COLO829 (cell line): ENCODE results near the gene ELN.
"Not testable (repeated sequence)": the region's sequence is repeated elsewhere in the genome, so short reads cannot be mapped to it uniquely, and the experiment has no call there.

Source experiments
- DNase-seq: peaks from one replicate; pipeline ENCODE4 v3.0.0; 2012; ENCODE audit warnings: low spot score

Gene ELN

DNA sequence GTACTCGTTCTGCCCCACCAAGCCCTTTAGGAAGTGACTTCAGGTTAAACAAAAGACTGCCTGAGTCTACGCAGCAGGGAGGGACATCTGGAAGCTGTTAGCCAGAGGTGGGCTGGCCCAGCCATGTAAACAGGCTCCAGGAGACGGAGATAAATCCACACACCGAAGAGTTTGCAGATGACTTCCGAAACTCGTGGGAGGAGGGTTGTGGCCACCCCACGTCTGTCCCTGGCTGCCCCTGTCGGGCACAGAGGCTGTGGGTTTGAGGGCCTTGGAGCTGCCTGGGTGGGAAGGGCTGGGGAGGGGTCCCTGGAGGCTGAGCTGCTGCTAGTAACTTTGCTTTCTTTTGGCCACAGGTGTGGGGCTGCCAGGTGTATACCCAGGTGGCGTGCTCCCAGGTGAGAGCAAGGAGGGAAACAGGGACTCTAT lies 15.6 kb downstream of the ELN start:
- DNase-seq = no peak

DNA sequence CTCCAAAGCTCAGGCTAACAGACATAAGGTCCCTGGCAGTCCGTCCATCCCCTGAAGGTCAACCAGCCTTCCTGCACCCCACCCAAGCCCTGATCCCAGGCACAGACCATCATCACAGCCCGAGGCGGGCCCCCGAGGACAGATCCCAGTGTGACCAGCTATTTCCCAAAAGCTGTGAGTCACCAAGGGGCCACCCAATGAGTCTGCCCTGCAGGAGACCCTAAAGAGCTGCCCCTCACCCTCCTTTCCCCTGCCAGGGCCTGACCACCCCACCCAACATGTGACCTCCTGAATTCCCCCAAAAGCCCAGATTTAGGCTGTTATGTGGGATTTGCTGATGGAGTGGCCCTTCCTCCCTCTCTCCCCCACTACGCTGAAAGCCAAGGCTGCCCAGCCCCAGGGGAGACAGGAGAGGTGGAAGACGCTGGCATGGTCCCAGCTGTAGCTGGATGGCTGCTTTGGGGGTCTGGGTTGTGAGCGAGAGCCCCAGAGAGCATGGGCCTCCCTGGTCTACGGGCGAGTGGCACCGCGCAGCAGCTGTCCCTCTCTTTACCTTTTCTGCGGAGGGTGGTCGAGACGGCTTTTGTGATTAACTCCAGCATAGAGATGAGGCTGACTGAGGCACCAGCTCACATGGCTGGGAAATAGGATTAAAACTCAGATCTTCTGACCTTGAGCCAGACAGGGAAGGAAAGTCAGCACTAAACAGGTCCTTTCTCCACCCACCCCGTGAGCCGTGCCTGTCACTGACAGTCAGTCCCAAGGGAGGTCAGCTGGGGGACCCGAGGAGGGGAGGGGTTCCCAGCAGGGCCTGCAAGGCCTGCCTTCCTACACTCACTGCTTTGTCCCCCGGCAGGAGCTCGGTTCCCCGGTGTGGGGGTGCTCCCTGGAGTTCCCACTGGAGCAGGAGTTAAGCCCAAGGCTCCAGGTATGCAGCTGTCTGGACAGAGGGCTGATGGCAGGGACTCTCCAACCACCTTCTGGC lies 16.7 kb downstream of the ELN start:
- DNase-seq = no peak

DNA sequence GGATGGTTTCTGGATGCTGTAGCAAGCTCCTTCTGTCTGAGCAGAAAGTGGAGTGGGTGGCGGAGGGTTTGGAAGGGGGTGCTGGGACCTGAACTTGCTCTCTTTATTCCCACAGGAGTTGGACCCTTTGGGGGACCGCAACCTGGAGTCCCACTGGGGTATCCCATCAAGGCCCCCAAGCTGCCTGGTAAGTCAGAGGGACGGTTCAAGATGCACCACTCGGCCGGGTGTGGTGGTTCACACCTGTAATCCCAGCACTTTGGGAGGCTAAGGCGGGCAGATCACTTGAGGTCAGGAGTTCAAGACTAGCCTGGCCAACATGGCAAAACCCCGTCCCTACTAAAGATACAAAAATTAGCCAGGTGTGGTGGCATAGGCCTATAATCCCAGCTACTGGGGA lies 18.6 kb downstream of the ELN start:
- DNase-seq = not testable (repeated sequence)

DNA sequence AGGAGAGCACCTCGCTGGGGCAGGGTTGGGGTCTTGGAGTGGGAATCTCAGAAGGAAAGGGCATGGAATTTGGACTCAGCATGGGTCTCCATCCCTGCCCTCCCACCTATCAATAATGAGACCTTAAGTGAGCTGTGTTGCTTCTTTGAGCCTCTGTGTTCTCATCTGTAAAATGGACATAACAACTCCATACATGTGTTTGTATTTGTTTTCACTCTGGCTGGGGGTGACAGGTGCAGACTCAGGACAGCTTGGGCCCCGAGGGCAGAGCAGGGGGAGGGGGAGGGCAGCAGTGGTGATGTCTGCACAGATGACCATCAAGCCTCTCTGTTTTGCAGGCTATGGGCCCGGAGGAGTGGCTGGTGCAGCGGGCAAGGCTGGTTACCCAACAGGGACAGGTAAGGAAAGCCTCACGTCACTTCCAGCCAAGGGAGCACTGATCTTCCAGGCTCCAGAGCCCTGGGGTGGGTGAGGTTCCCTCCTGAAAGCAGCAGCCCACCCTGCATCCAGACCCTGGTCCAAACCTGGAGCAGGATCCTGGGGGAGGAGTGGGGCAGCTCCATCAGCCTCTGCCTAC lies 19.9 kb downstream of the ELN start:
- DNase-seq = no peak

DNA sequence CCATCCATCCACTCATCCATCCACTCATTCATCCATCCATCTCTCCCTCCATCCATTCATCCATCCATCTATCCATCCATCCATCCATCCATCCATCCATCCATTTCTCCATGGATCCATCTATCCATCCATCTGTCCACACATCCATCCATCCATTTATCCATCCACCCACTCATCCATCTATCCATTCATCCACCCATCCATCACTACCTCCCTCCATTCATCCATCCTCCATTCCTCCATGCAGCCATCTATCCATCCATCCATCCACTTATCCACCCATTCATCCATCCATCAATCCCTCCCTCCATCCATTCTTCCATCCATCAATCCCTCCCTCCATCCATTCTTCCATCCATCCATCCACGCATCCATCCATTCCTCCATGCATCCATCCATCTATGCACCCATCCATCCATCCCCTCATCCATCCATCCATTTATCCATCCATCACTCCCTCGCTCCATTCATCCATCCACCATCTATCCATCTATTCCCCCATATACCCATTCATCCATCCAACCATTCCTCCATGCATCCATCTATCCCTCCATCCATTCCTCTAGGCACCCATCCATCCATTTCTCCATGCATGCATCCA lies 21.1 kb downstream of the ELN start:
- no peak for DNase-seq

DNA sequence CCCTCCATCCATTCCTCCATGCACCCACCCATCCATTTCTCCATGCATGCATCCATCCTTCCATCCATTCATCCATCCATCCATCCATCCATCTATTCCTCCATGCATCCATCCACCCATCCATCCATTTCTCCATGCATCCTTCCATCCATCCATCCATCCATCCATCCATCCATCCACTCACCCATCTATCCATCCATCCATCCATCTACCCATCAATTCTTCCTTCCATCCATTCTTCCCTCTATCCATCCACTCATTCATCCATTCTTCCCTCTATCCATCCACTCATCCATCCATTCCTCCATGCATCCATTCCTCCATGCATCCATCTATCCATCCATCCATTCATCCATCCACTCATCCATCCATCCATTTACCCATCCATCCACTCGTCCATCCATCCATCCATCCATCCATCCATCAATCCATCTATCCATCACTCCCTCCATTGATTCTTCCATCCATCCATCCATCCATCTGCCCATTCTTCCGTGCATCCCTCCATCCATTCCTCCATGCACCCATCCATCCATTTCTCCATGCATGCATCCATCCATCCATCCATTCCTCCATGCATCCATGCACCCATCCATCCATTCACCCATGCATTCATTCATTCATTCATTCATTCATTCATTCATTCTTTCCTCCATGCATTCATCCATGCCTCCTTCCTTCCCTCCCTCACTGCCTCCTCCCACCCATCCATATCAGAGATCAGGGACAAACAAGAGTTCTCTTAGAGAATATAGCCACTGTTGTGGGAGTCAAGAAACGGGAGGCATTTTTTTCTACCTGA lies 22.2 kb downstream of the ELN start:
- DNase-seq = no peak

DNA sequence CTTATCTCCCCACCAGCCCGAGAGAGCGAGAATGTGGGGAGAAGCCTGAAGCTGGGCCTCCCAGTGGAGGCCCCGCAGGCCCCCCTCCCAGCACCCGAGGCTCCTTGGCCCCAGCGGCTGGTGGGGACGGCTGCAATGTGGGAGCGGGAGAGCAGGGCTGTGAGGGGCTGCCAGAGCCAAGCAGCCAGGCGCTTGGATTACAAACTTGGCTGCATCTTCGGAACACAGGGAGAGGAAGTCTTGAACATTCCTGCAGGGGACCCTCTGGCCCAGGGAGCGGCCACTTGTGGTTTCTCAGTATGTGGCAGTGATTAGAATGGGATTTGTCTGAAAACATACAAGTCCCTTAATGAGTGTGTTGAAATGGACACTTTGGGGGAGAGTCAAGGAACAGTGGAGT lies 23.2 kb downstream of the ELN start:
- no peak for DNase-seq

DNA sequence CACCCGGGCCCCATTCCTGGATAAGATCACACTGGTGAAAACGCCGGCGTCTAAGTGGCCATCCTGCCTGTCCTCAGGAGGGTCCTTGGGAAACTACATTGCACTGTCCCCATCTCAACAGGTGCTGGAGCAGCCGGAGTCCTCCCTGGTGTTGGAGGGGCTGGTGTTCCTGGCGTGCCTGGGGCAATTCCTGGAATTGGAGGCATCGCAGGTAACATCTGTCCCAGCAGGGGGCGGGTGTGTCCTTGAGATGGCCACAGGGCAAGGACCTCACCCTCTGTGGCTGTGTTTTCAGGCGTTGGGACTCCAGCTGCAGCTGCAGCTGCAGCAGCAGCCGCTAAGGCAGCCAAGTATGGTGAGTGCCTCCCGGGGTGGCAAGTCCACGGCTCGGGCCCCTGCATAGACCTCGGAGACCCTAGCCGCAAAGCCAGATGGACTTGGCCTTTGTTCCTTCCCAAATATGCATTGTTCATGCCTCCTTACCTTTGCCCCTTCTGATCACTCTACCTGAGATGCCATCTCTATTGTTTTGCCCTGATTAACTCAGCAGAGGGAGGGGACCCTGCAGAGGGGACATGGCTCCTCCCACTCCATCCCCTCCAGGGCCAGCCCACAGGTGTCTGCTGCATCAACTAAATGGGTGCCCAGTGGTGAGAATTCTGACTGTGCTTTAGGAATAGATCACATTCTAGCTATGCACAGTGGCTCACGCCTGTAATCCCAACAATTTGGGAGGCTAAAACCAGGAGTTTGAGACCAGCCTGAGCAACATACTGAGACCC lies 23.8 kb downstream of the ELN start:
- no peak for DNase-seq

DNA sequence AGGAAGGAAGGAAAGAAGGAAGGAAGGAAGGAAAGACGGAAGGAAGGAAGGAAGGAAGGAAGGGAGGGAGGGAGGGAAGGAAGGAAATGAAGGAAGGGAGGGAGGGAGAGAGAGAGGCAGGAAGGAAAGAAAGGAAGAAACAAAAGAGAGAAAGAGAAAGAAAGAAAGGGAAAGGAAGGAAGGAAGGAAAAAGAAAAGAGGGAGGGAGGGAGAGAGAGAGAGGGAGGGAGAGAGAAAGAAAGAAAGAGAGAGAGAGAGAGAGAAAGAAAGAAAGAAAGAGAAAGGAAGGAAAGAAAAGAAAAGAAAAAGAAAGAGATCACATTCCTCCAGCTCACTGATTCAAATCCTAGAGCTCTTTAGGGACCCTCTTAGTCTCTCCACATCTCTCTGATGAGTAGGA lies 24.7 kb downstream of the ELN start:
- DNase-seq = no peak

DNA sequence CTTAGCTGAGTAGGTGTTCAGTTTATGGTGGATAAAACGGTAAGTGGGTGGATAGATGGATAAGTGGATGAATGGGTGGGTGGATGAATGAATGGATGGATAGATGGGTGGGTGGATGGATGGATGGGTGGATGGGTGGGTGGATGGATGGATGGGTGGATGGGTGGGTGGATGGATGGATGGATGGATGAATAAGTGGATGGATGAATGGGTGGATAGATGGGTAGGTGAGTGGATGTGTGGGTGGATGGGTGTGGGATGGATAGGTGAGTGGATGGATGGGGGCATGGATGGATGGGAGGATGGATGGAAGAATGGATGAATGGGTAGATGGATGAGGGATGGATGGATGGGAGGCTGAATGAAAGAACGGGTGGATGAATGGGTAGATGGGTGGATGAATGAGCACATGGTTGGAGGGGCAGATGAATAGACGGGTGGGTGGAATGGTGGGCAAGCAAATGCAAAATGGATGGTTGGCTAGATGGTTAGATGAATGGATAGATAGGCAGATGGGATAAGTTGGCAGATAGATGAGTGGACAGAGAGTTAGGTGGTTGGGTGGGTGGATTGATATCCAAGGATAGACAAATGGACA lies 25.7 kb downstream of the ELN start:
- no peak for DNase-seq

DNA sequence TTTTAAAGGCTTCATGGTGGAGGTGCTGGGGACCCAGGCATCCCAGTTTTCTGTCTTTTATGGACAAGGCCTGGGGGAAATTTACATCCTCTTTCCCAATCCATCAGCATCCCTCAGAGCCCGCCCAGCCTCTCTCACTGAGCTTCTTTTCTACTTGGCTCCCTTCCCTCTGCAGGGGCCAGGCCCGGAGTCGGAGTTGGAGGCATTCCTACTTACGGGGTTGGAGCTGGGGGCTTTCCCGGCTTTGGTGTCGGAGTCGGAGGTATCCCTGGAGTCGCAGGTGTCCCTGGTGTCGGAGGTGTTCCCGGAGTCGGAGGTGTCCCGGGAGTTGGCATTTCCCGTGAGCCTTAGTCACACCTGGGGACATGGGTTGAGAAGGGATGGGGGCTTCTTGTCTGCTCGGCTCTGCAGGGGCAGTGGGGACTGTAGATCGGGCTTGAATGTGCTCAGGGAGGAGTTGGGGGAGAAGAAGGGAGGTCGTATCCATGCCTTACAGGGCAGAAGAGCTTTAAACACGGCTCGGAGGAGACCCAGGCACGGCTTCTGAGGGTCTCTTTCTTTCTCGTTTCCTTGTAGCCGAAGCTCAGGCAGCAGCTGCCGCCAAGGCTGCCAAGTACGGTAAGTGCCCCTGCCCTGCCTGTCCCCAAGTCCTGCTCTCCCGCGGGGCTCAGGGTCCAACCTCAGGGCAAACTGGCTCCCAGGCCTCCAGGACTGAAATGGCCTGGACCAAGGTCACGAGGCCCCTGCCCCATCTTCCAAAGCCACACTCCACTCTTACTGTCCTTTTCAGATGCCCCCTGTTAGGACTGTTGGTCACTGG lies 28.3 kb downstream of the ELN start:
- DNase-seq = no peak

DNA sequence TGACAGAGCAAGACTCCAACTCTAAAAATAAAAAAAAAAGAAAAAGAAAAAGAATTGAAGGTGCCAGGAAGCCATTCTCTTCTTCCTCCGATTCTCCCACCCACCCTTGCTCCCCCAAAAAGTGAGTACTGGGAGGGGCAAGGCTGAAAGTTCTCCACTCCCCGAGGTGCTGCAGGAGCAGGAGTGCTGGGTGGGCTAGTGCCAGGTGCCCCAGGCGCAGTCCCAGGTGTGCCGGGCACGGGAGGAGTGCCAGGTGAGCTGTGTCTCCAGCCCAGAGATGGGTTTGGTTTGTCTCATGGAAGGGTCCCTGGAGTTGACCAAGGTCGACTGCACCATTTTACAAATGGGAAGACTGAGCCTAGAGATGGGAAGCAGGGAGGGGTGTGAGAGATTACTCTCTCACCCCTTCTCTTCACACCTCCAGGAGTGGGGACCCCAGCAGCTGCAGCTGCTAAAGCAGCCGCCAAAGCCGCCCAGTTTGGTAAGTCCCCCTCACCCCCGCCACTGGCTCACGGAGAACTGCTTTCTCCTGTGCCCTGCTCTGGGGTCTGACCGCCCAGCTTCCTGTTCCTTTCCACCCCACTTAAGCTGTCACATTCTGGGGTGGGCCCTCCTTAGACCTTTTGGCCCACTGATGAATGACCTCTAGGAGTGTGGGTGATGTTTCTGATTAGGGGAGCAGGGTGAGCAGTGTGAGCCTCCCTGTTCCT lies 29.4 kb downstream of the ELN start:
- DNase-seq = no peak

DNA sequence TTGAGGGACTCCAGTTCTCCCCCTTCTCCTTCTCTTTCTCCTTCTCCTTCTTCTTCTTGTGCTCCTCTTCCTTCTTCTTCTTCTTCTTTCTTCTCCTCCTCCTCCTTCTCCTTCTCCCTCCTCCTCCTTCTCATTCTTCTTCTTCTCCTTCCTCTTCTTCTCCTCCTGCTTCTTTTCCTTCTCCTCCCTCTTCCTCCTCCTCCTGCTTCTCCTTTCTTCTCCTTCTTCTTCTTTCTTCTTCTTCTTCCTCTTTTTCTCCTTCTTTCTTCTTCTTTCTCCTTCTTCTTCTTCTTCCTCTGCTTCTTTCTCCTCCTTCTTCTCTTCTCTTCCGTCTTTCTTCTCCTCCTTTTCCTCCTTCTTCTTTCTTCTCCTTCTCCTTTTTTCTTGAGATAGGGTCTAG lies 30.0 kb downstream of the ELN start:
- DNase-seq = no peak

DNA sequence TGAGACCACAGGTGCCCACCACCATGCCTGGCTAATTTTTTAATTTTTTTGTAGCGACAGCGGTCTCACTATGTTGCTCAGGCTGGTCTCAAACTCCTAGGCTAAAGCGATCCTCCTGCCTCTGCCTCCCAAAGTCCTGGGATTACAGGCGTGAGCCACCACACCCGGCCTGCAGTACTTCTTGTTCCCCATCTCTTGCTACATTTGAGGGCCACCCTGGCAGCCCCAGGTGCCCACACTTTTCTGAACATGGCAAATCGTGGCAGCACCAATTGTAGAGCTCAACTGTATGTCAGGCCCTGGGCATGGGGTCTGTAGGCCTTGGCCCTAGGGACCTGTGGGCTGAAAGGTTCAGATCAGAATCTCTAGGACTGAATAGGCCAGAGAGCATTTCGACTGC lies 30.5 kb downstream of the ELN start:
- DNase-seq = no peak

DNA sequence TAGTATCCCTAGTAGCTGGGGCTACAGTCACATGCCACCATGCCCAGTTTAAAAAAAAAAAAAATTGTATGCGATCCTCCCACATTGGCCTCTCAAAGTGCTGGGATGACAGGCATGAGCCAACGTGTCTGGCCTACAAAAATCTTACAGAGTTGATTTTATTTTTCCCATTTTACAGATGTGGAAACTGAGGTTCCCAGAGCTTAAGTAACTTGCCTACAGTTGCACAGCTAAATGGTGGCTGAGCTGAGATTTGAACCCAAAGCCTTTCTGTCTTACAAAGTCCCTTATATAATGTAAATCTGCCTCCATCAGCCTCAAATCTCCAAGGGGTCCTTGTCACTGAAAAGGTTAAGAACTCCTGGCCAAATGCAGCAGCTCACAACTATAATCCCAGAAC lies 31.1 kb downstream of the ELN start:
- no peak for DNase-seq

DNA sequence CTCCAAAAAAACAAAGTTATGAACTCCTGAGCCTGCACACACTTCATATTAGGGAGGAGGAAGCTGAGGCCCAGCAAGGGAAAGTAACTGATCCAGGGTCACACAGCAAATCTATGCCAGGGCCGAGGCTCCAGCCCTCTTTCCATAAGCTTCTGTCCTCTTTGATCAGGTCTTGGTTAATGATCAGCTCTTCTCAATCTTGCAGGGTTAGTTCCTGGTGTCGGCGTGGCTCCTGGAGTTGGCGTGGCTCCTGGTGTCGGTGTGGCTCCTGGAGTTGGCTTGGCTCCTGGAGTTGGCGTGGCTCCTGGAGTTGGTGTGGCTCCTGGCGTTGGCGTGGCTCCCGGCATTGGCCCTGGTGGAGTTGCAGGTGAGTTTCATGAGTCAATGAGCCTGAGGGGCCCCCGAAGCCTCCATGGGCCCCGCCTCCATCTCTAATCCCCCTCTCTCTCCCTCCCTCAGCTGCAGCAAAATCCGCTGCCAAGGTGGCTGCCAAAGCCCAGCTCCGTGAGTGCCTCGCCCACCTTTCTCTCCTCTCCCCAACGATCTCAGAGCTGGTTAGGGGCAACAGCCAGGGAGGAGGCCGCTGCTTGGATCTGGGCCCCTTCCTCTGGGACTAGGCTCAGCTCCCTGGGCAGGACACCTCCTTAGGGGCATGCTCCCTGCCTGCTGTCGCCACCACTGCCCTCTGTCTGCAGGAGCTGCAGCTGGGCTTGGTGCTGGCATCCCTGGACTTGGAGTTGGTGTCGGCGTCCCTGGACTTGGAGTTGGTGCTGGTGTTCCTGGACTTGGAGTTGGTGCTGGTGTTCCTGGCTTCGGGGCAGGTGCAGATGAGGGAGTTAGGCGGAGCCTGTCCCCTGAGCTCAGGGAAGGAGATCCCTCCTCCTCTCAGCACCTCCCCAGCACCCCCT lies 32.0 kb downstream of the ELN start:
- no peak for DNase-seq

DNA sequence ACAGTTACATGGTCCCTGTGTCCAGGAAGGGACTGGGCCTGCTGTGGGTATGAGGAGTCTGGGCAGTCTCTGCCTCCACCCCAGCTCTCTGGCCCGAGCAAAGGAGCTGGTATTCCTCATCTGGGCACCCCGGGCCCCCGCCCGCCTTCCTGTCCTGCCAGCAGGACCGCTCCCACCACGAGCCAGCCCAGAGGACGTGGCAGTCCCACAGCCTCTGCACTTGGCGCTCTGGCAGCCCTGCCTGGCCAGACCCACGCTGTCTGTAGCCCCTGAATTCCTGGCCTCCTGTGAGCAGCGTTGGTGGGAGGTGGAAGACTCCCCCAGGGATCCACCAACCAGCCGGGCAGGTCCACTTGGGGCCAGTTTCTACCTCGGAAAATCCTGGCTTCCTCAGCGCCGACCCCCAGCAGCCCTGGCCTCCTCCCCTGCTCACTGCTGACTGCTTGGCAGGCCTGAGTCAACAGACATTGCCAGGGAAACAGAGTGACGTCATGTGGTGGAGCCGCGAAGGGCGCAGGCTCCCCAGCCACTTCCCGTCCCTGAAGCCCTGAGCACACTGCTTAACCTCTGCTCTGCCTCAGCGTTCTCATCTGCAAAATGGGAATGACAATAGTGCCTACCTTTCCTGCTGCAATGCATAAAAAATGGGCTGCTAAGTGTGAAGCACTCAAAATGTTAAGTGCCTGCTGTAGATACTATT lies 34.0 kb downstream of the ELN start:
- DNase-seq = no peak

DNA sequence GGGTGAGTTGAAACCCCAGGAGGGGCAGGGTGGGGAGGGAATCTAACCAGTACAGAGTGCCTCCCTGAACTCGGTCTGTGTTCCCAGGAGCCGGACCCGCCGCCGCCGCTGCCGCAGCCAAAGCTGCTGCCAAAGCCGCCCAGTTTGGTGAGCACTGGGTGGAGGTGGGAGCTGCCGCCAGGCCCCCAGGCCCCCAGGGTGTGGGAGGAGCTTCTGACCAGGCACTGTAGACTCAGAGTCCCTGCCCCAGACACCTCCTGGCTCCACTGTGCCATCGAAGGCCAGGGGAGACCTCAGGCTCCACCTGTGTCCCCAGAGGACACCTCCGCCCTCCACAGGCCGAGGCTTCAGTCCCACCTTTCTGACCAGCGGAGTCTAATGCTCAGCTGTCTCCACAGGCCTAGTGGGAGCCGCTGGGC lies 35.3 kb downstream of the ELN start:
- no peak for DNase-seq
